CD14-positive monocyte (primary cell): ENCODE results near the gene C15orf40. TPM values are rescaled to one million over a fixed set of nuclear protein-coding genes. Genes with fewer than 3 reads are reported as not detected.

ENCODE experiments used
- DNase-seq, 3 donors: peaks; one replicate each; pipeline ENCODE4 v3.0.0-alpha.2; 2011 to 2022
- H2AFZ ChIP-seq: 2 replicates; pipeline ENCODE4 v1.6.0; 2012; ENCODE audit warnings: mild to moderate bottlenecking, low read depth, low read length, inconsistent platforms; ENCODE audit not compliant: insufficient read depth, poor library complexity, severe bottlenecking
- H3K27ac ChIP-seq, 2 donors: 1 replicate in 1 of 2; 2 replicates in 1 of 2; pipeline ENCODE4 v1.5.1; 2012 to 2013; ENCODE audit warnings: low read length in 2 of 2, control low read depth in 1 of 2, inconsistent platforms in 1 of 2, low read depth in 1 of 2, mild to moderate bottlenecking in 1 of 2
- H3K27me3 ChIP-seq, 2 donors: one replicate each; pipeline versions ENCODE4 v1.6.0 to v1.6.1; 2011 to 2013; ENCODE audit warnings: low read length in 2 of 2; ENCODE audit not compliant: control insufficient read depth in 2 of 2, insufficient read depth in 2 of 2
- H3K36me3 ChIP-seq, 2 donors: replicated peaks in 1 of 2; 1 replicate in 1 of 2; 2 replicates in 1 of 2; pipeline versions ENCODE4 v1.5.1 to v1.6.1; 2012 to 2013; ENCODE audit warnings: low read length in 2 of 2, control low read depth in 1 of 2, inconsistent platforms in 1 of 2, mild to moderate bottlenecking in 1 of 2; ENCODE audit not compliant: insufficient read depth in 2 of 2, control insufficient read depth in 1 of 2
- H3K4me1 ChIP-seq, 2 donors: 1 replicate in 1 of 2; 2 replicates in 1 of 2; pipeline versions ENCODE4 v1.5.1 to v1.6.1; 2012 to 2013; ENCODE audit warnings: low read length in 2 of 2, control low read depth in 1 of 2, inconsistent platforms in 1 of 2, mild to moderate bottlenecking in 1 of 2, moderate library complexity in 1 of 2; ENCODE audit not compliant: insufficient read depth in 2 of 2, control insufficient read depth in 1 of 2
- H3K4me2 ChIP-seq: replicated peaks from 2 replicates; pipeline ENCODE3; 2012; ENCODE audit warnings: low read length, moderate library complexity, mild to moderate bottlenecking; ENCODE audit not compliant: poor library complexity, severe bottlenecking; ENCODE audit errors: extremely low read depth
- H3K4me3 ChIP-seq, 3 experiments: fragments of 200-600 bp in 1 of 3; sonication (generic) in 1 of 3; replicated peaks in 1 of 3; 1 replicate in 2 of 3; 2 replicates in 1 of 3; pipeline ENCODE4 v1.5.1; 2011 to 2013; ENCODE audit warnings: low read length in 3 of 3, mild to moderate bottlenecking in 3 of 3, control low read depth in 2 of 3, low read depth in 2 of 3, inconsistent platforms in 1 of 3, moderate library complexity in 1 of 3
- H3K79me2 ChIP-seq: 2 replicates; pipeline ENCODE4 v1.6.0; 2012; ENCODE audit warnings: mild to moderate bottlenecking, control low read depth, inconsistent platforms, low read length, moderate library complexity; ENCODE audit not compliant: insufficient read depth
- H3K9ac ChIP-seq: 2 replicates; pipeline ENCODE4 v1.6.0; 2017; ENCODE audit warnings: low read length, mild to moderate bottlenecking; ENCODE audit not compliant: insufficient read depth, poor library complexity, severe bottlenecking
- H3K9me3 ChIP-seq, 2 donors: replicated peaks in 1 of 2; 1 replicate in 1 of 2; 2 replicates in 1 of 2; pipeline versions ENCODE4 v1.5.1 to v1.6.1; 2012 to 2013; ENCODE audit warnings: low read length in 2 of 2, control low read depth in 1 of 2; ENCODE audit not compliant: control insufficient read depth in 1 of 2, insufficient read depth in 1 of 2
- H4K20me1 ChIP-seq: 2 replicates; pipeline ENCODE4 v1.6.0; 2012; ENCODE audit warnings: mild to moderate bottlenecking, low read length, control low read depth, moderate library complexity; ENCODE audit not compliant: insufficient read depth
- H3K27ac Mint-ChIP-seq, 7 donors: one replicate each; pipeline ENCODE4 v1.8.0; 2020; ENCODE audit warnings: mild to moderate bottlenecking in 7 of 7, mixed read lengths in 7 of 7, moderate library complexity in 6 of 7, inconsistent platforms in 2 of 7
- H3K27me3 Mint-ChIP-seq, 3 donors: one replicate each; pipeline ENCODE4 v1.8.0; 2021 to 2022; ENCODE audit warnings: low read depth in 3 of 3, mild to moderate bottlenecking in 3 of 3, mixed read lengths in 3 of 3, moderate library complexity in 3 of 3, inconsistent platforms in 1 of 3
- H3K36me3 Mint-ChIP-seq, 2 donors: one replicate each; pipeline ENCODE4 v1.8.0; 2020; ENCODE audit warnings: mixed read lengths in 2 of 2, inconsistent platforms in 1 of 2, mild to moderate bottlenecking in 1 of 2
- H3K4me1 Mint-ChIP-seq: one replicate; pipeline ENCODE4 v1.8.0; 2020; ENCODE audit warnings: mild to moderate bottlenecking, mixed read lengths
- H3K4me3 Mint-ChIP-seq, 2 donors: one replicate each; pipeline ENCODE4 v1.8.0; 2020; ENCODE audit warnings: mild to moderate bottlenecking in 2 of 2, mixed read lengths in 2 of 2, moderate library complexity in 1 of 2
- H3K9me3 Mint-ChIP-seq, 7 donors: one replicate each; pipeline ENCODE4 v1.8.0; 2020 to 2022; ENCODE audit warnings: mixed read lengths in 7 of 7, mild to moderate bottlenecking in 6 of 7, moderate library complexity in 6 of 7, inconsistent platforms in 2 of 7
- CTCF ChIP-seq: fragments of 200-600 bp; IDR thresholded peaks from one replicate; pipeline ENCODE4 v1.8.0; 2022; ENCODE audit warnings: antibody characterized with exemption, mild to moderate bottlenecking
- WGBS: methylation state at CpG from one replicate; pipeline ENCODE4 v1.1.5; 2013; ENCODE audit warnings: missing lambda C conversion rate; ENCODE audit not compliant: insufficient coverage; 5-methylcytosine and 5-hydroxymethylcytosine counted together
- intact Hi-C, 2 donors: fragments of 100-400 bp; cut with micrococcal nuclease; formaldehyde crosslinking; loops; one replicate each; pipeline versions ENCODE4 v1.15.0 to v1.15.1; 2023
- polyA plus RNA-seq, 3 donors: library from polyadenylated mRNA; depleted of rRNA in 1 of 3; unstranded in 2 of 3; stranded (reverse) in 1 of 3; fragments of 300-500 nt in 2 of 3; fragments of >200 nt in 1 of 3; fragmentation: Illumina TruSeq in 2 of 3; gene quantifications; 1 replicate in 2 of 3; 2 replicates in 1 of 3; pipeline ENCODE4 v1.2.3, GENCODE V29; 2012 to 2021

Gene C15orf40
- polyA plus RNA-seq, 3 donors: 13.0 to 32.1 (median 25.7) TPM

- H3K36me3 ChIP-seq: peaks cover 25 to 36% of the 10 kb centered on the region in 2 donors
- H3K27ac Mint-ChIP-seq: no peak overlapping the region
- H4K20me1 ChIP-seq: peaks cover 5% of the 10 kb centered on the region
- H3K79me2 ChIP-seq: peaks cover 1% of the 10 kb centered on the region
- H3K9me3 ChIP-seq: no peaks in the 10 kb centered on the region
- intact Hi-C loops: no loop called here
- H3K4me3 Mint-ChIP-seq: no peak overlapping the region
- no peak overlapping the region for H3K4me2 ChIP-seq
- H3K36me3 Mint-ChIP-seq: peaks cover 27 to 39% of the 10 kb centered on the region in 2 donors
- no peak for TF ChIP-seq CTCF
- H3K9me3 Mint-ChIP-seq: no peaks in the 10 kb centered on the region
- H2AFZ ChIP-seq: no peak overlapping the region
- H3K27ac ChIP-seq: no peak overlapping the region
- H3K27me3 Mint-ChIP-seq: no peaks in the 10 kb centered on the region
- H3K4me1 ChIP-seq: no peaks in the 10 kb centered on the region
- H3K27me3 ChIP-seq: no peaks in the 10 kb centered on the region
- H3K9ac ChIP-seq: no peak overlapping the region
- WGBS: no CpG with 5 or more reads among the region's 3 CpGs
- DNase-seq: no peak
- H3K4me3 ChIP-seq: no peak overlapping the region
- no peaks in the 10 kb centered on the region for H3K4me1 Mint-ChIP-seq
These were observed 18.9 kb downstream of the C15orf40 start for GRCh38 chr15:82992436-82992998.

DNA sequence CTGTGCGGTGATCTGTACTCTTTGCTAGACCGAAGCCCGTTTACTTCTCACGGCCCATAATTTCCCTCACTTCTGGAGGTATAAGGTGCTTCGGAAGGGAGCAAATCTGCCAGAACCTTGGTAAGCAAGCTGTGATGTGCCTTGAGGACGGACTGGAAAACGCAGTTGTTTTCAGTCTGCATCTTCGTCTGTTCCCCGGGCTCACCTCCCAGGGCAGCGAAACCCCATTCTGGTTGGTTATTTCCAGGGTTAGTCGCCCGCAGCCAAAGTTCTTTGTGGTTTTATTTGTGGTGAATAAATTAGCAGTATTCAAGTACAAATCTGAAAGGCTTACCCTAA is 25.0 kb downstream of the C15orf40 start:
- Histone ChIP-seq H3K79me2 (peaks cover 16% of the 10 kb centered on the region), H3K9me3 (no peaks in the 10 kb centered on the region), H3K4me1 (peaks cover 15 to 18% of the 10 kb centered on the region in 2 donors), H4K20me1 (peaks cover under 1% of the 10 kb centered on the region), H3K27me3 (no peaks in the 10 kb centered on the region), H3K4me3 (peak overlapping the region; percentile 66 to 84 (median 80)), H2AFZ (peak overlapping the region; percentile 98), H3K27ac (peak overlapping the region; percentile 46 to 82), H3K4me2 (peak overlapping the region; percentile 89), H3K36me3 (peaks cover 28 to 30% of the 10 kb centered on the region in 2 donors), H3K9ac (peak overlapping the region; percentile 79)
- H3K27ac Mint-ChIP-seq: peak overlapping the region; percentile 86 to 96 (median 90)
- H3K9me3 Mint-ChIP-seq: peaks cover 0 to 2% (median 0%) of the 10 kb centered on the region in 7 donors
- DNase-seq: no peak
- H3K4me1 Mint-ChIP-seq: peaks cover 19% of the 10 kb centered on the region
- H3K27me3 Mint-ChIP-seq: no peaks in the 10 kb centered on the region
- 0% methylated on average over 6 of the region's 12 CpGs for WGBS
- intact Hi-C loops: loop anchor here (5.0 kb wide), 2 partner anchors 134 to 179 kb away; partner anchors contain the start of genes FSD2 (in 1 of the 2) and WHAMM (in 1 of the 2)
- peak overlapping the region; percentile 97 to 98 for H3K4me3 Mint-ChIP-seq
- no peak for TF ChIP-seq CTCF
- peaks cover 29 to 36% of the 10 kb centered on the region in 2 donors for H3K36me3 Mint-ChIP-seq
